Thoracic aorta (tissue), 2 donors: ENCODE measurements around the gene BRSK2. TPM values are rescaled to one million over a fixed set of nuclear protein-coding genes. Genes with fewer than 3 reads are reported as not detected.

Experiments used
- ATAC-seq: fragments of 150-250 bp; one replicate; pipeline ENCODE4 v1.8.0; 2017; ENCODE audit warnings: low read depth; ENCODE audit not compliant: insufficient number of reproducible peaks, low FRiP score
- DNase-seq: peaks from one replicate; pipeline ENCODE4 v3.0.0-alpha.2; 2020; ENCODE audit warnings: low spot score
- H3K27ac ChIP-seq, 2 donors: fragments of 200-600 bp; sonication (generic); 1 replicate in 1 of 2; 2 replicates in 1 of 2; pipeline ENCODE4 v1.5.1; 2016; ENCODE audit warnings: mild to moderate bottlenecking in 2 of 2, moderate library complexity in 2 of 2
- H3K27me3 ChIP-seq: fragments of 200-600 bp; sonication (generic); replicated peaks from 2 replicates; pipeline ENCODE4 v1.6.0; 2016; ENCODE audit warnings: mild to moderate bottlenecking; ENCODE audit not compliant: insufficient read depth
- H3K36me3 ChIP-seq: fragments of 200-600 bp; sonication (generic); one replicate; pipeline ENCODE4 v1.5.1; 2016
- H3K4me1 ChIP-seq, 2 donors: fragments of 200-600 bp; sonication (generic); 1 replicate in 1 of 2; 2 replicates in 1 of 2; pipeline versions ENCODE4 v1.5.1 to v1.6.0; 2016; ENCODE audit warnings: low read depth in 2 of 2, mild to moderate bottlenecking in 1 of 2; ENCODE audit not compliant: control insufficient read depth in 1 of 2
- H3K4me3 ChIP-seq: fragments of 200-600 bp; sonication (generic); 2 replicates; pipeline ENCODE4 v1.5.1; 2016; ENCODE audit warnings: mild to moderate bottlenecking
- H3K9me3 ChIP-seq: fragments of 200-600 bp; sonication (generic); 2 replicates; pipeline ENCODE4 v1.5.1; 2016
- total RNA-seq, 2 donors: library from RNA; depleted of rRNA; stranded (reverse); fragments of >200 nt; gene quantifications; one replicate each; pipeline versions ENCODE4 v1.1.0 to v1.2.3, GENCODE V29; 2016
- TF ChIP-seq, protein P1 (sequence below): fragments of 200-600 bp; sonication (generic); IDR thresholded peaks from one replicate; pipeline ENCODE4 v1.5.1; 2019; ENCODE audit warnings: antibody characterized with exemption

BRSK2 gene
- total RNA-seq, 2 donors from 2014 or later, result 1.2 TPM; not detected in 1

DNA sequence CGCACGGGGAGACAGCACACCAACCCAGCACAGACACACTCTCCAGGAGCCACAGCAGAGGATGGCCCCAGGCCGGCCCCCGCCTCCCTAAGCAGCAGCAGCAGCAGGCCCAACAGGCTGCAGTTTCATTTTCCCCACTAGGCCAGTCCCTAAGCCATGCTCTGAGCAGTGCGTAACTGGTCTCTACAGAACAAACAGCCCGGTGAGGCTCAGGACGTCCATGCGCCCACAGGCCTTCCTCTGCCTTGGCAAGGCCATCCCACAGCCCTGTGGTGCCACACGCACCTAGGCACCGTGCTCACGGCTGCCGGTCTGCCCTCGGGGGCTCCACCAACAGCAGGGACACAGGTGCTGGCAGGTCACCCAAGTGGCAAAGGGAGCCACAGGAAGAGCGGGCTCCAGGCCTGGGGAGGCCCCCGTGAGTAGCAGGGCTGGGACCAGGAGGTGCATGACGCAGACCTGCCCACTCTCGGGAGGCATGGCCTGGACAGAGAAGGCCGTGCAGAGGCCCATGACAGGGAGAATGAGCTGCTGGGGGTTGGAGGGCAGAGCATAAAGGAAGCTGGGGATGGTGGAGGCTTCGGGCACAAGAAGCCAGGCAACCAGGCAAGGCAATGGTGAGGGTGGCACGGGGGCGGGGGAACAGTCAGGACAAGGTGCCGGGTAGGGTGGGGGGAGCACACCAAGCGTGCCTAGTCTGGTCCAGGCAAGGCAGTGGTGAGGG lies 98.3 kb downstream of the BRSK2 start:
- Histone ChIP-seq H3K27me3 (no peaks in the 10 kb centered on the region), H3K4me1 (peaks cover 42 to 56% of the 10 kb centered on the region in 2 donors), H3K4me3 (peak overlapping the region; percentile 70), H3K36me3 (no peaks in the 10 kb centered on the region), H3K27ac (peak overlapping the region; percentile 69 to 99), H3K9me3 (no peaks in the 10 kb centered on the region)
- TF ChIP-seq, protein P1, sequence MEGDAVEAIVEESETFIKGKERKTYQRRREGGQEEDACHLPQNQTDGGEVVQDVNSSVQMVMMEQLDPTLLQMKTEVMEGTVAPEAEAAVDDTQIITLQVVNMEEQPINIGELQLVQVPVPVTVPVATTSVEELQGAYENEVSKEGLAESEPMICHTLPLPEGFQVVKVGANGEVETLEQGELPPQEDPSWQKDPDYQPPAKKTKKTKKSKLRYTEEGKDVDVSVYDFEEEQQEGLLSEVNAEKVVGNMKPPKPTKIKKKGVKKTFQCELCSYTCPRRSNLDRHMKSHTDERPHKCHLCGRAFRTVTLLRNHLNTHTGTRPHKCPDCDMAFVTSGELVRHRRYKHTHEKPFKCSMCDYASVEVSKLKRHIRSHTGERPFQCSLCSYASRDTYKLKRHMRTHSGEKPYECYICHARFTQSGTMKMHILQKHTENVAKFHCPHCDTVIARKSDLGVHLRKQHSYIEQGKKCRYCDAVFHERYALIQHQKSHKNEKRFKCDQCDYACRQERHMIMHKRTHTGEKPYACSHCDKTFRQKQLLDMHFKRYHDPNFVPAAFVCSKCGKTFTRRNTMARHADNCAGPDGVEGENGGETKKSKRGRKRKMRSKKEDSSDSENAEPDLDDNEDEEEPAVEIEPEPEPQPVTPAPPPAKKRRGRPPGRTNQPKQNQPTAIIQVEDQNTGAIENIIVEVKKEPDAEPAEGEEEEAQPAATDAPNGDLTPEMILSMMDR, result peak; percentile 25
- DNase-seq (no peak), ATAC-seq (no peak)

DNA sequence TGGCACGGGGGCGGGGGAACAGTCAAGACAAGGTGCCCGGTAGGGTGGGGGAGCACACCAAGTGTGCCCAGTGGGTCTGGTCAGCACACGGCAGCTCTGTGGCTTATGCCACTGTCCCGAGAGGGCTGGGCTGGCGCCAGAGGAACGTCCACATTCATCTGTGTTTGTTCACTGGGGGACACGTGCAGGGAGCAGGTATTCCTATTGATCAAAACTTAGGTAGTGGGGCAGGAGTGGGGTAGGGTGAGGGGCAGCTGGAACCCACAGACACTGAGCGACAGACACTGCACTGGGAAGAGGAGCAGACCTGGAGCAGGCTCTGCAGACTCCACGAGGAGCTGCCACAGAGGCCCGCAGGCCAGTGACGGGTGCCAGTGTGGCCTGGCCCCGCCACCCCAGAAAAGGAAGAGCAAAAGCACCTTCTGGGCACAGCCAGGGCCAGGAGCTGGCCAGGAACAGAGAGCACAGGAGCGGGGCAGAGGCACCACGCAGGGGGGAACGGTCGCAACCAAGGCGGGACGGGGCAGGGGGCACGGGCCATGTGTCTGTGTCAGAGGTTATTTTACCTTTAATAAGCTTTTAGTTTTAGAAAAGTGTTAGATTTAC lies 98.9 kb downstream of the BRSK2 start:
- ATAC-seq (no peak), DNase-seq (no peak)
- Histone ChIP-seq H3K27ac (no peak overlapping the region), H3K36me3 (no peaks in the 10 kb centered on the region), H3K9me3 (no peaks in the 10 kb centered on the region), H3K4me1 (peaks cover 37 to 50% of the 10 kb centered on the region in 2 donors), H3K27me3 (no peaks in the 10 kb centered on the region), H3K4me3 (no peak overlapping the region)
- TF ChIP-seq, protein P1, result no peak

DNA sequence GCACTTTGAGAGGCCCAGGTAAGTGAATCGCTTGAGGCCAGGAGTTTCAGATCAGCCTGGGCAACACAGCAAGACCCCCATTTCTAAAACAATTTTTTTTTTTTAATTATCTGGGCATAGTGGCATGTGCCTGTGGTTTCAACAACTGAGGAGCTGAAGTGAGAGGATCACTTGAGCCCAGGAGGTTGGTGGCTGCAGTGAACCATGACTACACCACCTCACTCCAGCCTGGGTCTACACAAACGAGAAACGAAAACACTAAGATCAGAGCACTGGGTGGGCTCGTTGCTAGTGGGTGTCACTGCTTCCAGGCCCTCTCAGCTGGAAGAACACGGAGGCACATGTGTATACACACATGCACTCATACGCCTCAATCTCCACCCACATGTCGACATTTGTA lies 100.9 kb downstream of the BRSK2 start:
- DNase-seq, result no peak

DNA sequence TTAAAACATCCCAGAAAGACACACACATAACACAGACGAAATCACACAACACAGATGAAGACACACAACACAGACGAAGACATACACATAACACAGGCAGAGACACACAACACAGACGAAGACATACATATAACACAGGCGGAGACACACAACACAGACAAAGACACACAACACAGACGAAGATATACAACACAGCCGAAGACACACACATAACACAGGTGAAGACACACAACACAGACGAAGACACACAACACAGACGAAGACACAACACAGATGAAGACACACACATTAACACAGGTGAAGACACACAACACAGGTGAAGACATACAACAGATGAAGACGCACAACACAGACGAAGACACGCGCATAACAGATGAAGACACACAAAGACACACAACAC lies 101.6 kb downstream of the BRSK2 start:
- TF ChIP-seq, protein P1, result no peak
- no peak overlapping the region for H3K4me3 ChIP-seq
- H3K36me3 ChIP-seq, result no peaks in the 10 kb centered on the region
- H3K27ac ChIP-seq, result no peak overlapping the region
- ATAC-seq (no peak), DNase-seq (no peak)
- H3K9me3 ChIP-seq, result no peaks in the 10 kb centered on the region
- no peaks in the 10 kb centered on the region for H3K27me3 ChIP-seq
- peaks cover 15 to 23% of the 10 kb centered on the region in 2 donors for H3K4me1 ChIP-seq

More for the DNA sequence above, 100.9 kb downstream of the BRSK2 start:
- Histone ChIP-seq H3K4me3 (no peak overlapping the region), H3K4me1 (peaks cover 21 to 30% of the 10 kb centered on the region in 2 donors), H3K27me3 (no peaks in the 10 kb centered on the region), H3K36me3 (no peaks in the 10 kb centered on the region), H3K9me3 (no peaks in the 10 kb centered on the region), H3K27ac (no peak overlapping the region)
- TF ChIP-seq, protein P1, result no peak
- ATAC-seq, result no peak

DNA sequence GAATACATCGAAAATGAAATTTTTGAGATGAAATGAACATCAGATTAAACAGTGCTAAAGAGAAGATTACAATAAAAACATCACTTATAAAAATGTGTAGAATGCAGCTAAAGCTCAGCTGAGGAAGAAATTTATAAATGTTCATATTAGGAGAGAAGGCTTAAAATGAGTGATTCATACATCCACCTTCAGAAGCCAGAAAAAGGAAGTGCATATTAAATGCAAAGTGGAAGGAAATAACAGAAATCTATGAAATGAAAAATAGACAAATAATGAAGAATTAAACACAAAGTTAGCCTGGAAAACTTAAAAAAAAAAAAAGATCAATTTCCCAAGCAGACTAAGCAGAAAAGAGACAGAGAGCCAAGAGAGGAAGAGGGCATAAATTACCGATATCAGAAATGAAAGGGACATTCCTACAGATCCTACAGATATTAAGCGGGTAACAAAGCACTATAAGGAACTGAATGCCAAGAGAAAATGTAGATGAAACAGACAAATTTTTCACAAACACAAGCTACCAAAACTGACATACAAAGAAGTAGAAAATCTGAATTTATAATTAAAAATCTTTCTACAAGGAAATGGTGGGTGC lies 104.0 kb downstream of the BRSK2 start:
- TF ChIP-seq, protein P1, result no peak
- peaks cover 0 to 1% of the 10 kb centered on the region in 2 donors for H3K4me1 ChIP-seq
- ATAC-seq, result no peak

More for the DNA sequence above, 104.0 kb downstream of the BRSK2 start:
- Histone ChIP-seq H3K36me3 (no peaks in the 10 kb centered on the region), H3K4me3 (no peak overlapping the region), H3K27ac (no peak overlapping the region), H3K27me3 (no peaks in the 10 kb centered on the region), H3K9me3 (no peaks in the 10 kb centered on the region)
- DNase-seq, result no peak
